Right cardiac atrium (tissue), 5 donors: ENCODE data around the gene TTC1. TPM values are rescaled to one million over a fixed set of nuclear protein-coding genes. Genes with fewer than 3 reads are reported as not detected.

Source experiments
- ATAC-seq, 2 donors: fragments of 200-7000 bp; cut with Tn5 transposase; one replicate each; pipeline versions ENCODE4 v1.8.0 to v1.9.1; 2020; ENCODE audit warnings: moderate library complexity in 2 of 2, mild to moderate bottlenecking in 1 of 2
- DNase-seq, 3 donors: peaks; one replicate each; pipeline ENCODE4 v3.0.0-alpha.2; 2020
- H3K27ac ChIP-seq: one replicate; pipeline ENCODE4 v1.5.1; 2013; ENCODE audit warnings: mild to moderate bottlenecking, low read length, control low read depth, moderate library complexity
- H3K27me3 ChIP-seq: one replicate; pipeline ENCODE4 v1.6.1; 2013; ENCODE audit not compliant: control insufficient read depth, insufficient read depth
- H3K4me1 ChIP-seq: one replicate; pipeline ENCODE4 v1.6.1; 2013; ENCODE audit warnings: low read length; ENCODE audit not compliant: control insufficient read depth, insufficient read depth
- H3K4me3 ChIP-seq: one replicate; pipeline ENCODE4 v1.5.1; 2013; ENCODE audit warnings: low read length, control low read depth
- H3K9me3 ChIP-seq: one replicate; pipeline ENCODE4 v1.6.1; 2013; ENCODE audit warnings: low read length; ENCODE audit not compliant: control insufficient read depth
- WGBS: extraction: QIAGEN DNeasy Blood & Tissue Kit; methylation state at CpG from one replicate; pipeline ENCODE4 v1.1.7; 2013; 5-methylcytosine and 5-hydroxymethylcytosine counted together
- intact Hi-C, 4 donors: fragments of 100-400 bp; cut with DNase I; formaldehyde crosslinking; loops; one replicate each; pipeline versions ENCODE4 v1.11.0 to v1.14.0; 2022 to 2023
- polyA plus RNA-seq: library from polyadenylated mRNA; stranded (reverse); fragments of 200-250 nt; gene quantifications from one replicate; pipeline ENCODE4 v1.2.3, GENCODE V29; 2013
- total RNA-seq, 4 donors: library from RNA; stranded (reverse); fragmentation: NEBNext Ultra II Directional; extraction: Animal tissue kit (Norgen Biotek cat#: 25700); gene quantifications; one replicate each; pipeline ENCODE4 v1.2.1, GENCODE V29; 2021
- donor health status: healthy with polysubstance abuse.
- donor health status: DM: no; HTN: yes; CAD: no.
- donor health status: DM: no; HTN: no; CAD: no.
- donor health status: DM: no; HTN: yes; CAD: no; lungs with severe emphysema.
- donor health status: DM: yes; HTN: yes; CAD: no.

TTC1 gene
- total and polyA plus RNA-seq, 5 donors: 79.0 to 133 (median 88.4) TPM

DNA sequence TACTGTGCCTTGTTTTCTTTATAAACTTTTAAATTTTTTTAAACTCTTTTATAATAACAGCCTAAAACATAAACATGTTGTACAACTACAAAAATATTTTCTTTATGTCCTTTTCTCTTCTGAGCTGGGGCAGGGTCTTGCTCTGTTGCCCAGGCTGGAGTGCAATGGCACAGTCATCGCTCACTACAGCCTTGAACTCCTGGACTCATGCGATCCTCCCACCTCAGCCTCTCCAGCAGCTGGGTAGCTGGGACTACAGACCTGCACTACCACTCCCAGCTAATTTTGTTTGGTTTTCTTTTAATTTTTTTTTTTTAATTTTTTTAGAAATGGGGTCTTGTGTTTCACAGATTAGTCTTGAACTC is 31.5 kb downstream of the TTC1 start:
- Histone ChIP-seq H3K27me3 (no peaks in the 10 kb centered on the region), H3K9me3 (no peaks in the 10 kb centered on the region), H3K27ac (no peak overlapping the region), H3K4me3 (no peak overlapping the region), H3K4me1 (no peaks in the 10 kb centered on the region)
- intact Hi-C loops: no loop called here
- DNase-seq (no peak), ATAC-seq (no peak)
- WGBS: 97% methylated on average over 2 of the region's 2 CpGs

DNA sequence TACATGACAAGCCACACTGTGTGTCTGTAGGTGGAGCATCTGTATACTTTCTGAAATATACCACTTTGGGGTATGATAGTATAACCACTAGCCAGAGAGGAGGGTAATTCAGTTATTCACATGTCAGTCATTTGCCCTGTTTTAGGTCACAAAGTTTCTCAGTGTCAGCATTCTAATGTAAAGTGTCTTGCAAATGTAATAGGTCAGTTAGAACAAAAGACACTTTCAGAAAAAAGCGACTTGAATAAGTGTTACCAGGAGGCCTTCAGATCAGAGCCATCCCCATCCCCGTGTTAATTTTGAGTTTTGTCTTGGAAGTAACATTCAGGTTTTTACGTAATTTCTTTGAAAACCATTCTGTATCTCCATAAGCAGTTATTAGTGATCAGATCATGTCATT is 33.7 kb downstream of the TTC1 start:
- 86% methylated on average over 3 of the region's 3 CpGs for WGBS

DNA sequence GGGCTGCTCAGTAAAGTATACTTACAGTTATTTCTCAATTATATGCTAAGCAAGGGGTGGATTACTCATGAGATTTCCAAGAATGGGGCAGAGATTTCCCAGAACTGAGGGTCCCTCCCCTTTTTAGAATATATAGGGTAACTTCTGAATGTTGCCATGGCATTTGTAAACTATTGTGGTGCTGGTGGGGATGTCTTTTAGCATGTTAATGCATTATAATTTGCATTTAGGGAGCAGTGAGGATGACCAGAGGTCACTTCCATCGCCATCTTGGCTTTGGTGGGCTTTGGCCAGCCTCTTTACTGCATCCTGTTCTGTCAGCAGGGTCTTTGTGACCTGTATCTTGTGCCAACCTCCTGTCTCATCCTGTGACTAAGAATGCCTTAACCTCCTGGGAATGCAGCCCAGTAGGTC is 35.5 kb downstream of the TTC1 start:
- H3K27ac ChIP-seq: no peak overlapping the region
- intact Hi-C loops: no loop called here
- no peak overlapping the region for H3K4me3 ChIP-seq
- H3K27me3 ChIP-seq: no peaks in the 10 kb centered on the region
- no peaks in the 10 kb centered on the region for H3K9me3 ChIP-seq
- ATAC-seq (no peak), DNase-seq (no peak)
- WGBS: 87% methylated on average over 1 of the region's 1 CpG
- no peaks in the 10 kb centered on the region for H3K4me1 ChIP-seq

More for the DNA sequence above, 33.7 kb downstream of the TTC1 start:
- H3K4me1 ChIP-seq: no peaks in the 10 kb centered on the region
- ATAC-seq: no peak
- intact Hi-C loops: no loop called here
- no peak overlapping the region for H3K27ac ChIP-seq
- no peak for DNase-seq
- no peaks in the 10 kb centered on the region for H3K9me3 ChIP-seq
- H3K4me3 ChIP-seq: no peak overlapping the region
- H3K27me3 ChIP-seq: no peaks in the 10 kb centered on the region

- H3K27me3 ChIP-seq: no peaks in the 10 kb centered on the region
- H3K4me3 ChIP-seq: no peak overlapping the region
- no peak overlapping the region for H3K27ac ChIP-seq
- WGBS: 85% methylated on average over 3 of the region's 3 CpGs
- no peaks in the 10 kb centered on the region for H3K9me3 ChIP-seq
- no peak for DNase-seq
- intact Hi-C loops: no loop called here
- H3K4me1 ChIP-seq: no peaks in the 10 kb centered on the region
- ATAC-seq: no peak
Measured at GRCh38 chr5:160044967-160045366, 36.0 kb downstream of the TTC1 start.

DNA sequence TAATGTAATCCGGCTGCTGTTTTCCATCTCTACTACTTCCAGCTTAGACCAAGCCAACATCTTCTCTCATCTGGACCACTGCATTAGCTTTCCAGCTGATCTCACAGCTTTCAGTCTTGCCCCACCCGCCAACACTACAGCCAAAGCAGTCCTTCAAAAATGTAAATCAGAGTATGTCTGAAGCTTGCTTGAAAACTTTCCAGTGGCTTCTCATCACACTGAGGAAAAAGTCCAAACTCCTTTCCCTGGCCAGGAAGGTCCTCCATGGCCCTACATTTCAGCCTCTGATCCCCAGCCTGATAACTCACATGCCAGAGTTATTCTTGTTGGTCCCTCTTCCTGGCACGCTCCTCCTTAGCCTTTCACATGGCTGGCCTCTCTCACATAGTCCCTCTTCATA is 38.5 kb downstream of the TTC1 start:
- Histone ChIP-seq H3K9me3 (no peaks in the 10 kb centered on the region), H3K4me3 (no peak overlapping the region), H3K27ac (peak overlapping the region; percentile 81), H3K4me1 (no peaks in the 10 kb centered on the region), H3K27me3 (no peaks in the 10 kb centered on the region)
- DNase-seq: peak in 2 of 3 donors; percentile 36 to 54
- intact Hi-C loops: no loop called here
- 83% methylated on average over 3 of the region's 3 CpGs for WGBS
- ATAC-seq: peak; percentile 64 to 73

DNA sequence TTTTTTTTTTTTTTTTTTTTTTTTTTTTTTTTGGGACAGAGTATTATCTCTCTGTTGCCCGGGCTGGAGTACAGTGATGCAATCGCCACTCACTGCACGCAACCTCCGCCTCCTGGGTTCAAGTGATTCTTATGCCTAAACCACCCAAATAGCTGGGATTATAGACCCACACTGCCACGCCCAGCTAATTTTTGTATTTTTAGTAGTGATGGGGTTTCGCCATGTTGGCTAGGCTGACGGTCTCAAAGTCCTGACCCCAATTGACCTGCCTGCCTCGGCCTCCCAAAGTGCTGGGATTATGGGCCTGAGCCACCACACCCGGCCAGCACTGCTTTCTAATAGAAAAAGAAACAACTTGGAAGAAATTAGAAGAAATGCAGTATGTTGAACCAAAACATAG is 39.2 kb downstream of the TTC1 start:
- H3K9me3 ChIP-seq: no peaks in the 10 kb centered on the region
- H3K27me3 ChIP-seq: no peaks in the 10 kb centered on the region
- H3K4me1 ChIP-seq: no peaks in the 10 kb centered on the region
- peak; percentile 70 to 76 for ATAC-seq
- no peak overlapping the region for H3K4me3 ChIP-seq
- intact Hi-C loops: no loop called here
- WGBS: 76% methylated on average over 9 of the region's 9 CpGs
- DNase-seq: peak; percentile 55 to 79 (median 64)
- peak overlapping the region; percentile 17 for H3K27ac ChIP-seq

DNA sequence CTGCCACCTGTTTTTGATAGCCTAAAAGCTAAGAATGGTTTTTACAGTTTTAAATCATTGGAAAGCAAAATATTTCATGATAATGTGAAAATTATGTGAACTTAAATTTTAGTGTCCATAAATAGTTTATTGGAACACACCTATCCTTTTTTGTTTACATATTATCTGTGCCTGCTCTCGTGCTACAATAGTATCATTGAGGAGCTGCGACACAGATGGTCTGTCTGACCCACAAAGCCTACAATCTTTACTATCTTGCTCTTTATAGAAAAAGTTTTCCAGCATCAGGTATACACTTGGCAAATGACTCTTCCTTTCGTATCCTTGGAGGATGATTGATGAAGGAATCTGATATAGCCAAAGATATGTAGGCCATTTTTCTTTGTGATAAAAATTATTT is 40.2 kb downstream of the TTC1 start:
- WGBS: 64% methylated on average over 3 of the region's 3 CpGs

GRCh38 chr5:160054047-160054446 is 45.1 kb downstream of the TTC1 start:
- no peaks in the 10 kb centered on the region for H3K9me3 ChIP-seq
- DNase-seq (no peak), ATAC-seq (no peak)
- no peak overlapping the region for H3K27ac ChIP-seq
- no peaks in the 10 kb centered on the region for H3K4me1 ChIP-seq
- no peaks in the 10 kb centered on the region for H3K27me3 ChIP-seq
- H3K4me3 ChIP-seq: no peak overlapping the region
- WGBS: 96% methylated on average over 1 of the region's 1 CpG
- intact Hi-C loops: no loop called here

More for the DNA sequence above, 40.2 kb downstream of the TTC1 start:
- ATAC-seq (no peak), DNase-seq (no peak)
- Histone ChIP-seq H3K27me3 (no peaks in the 10 kb centered on the region), H3K9me3 (no peaks in the 10 kb centered on the region), H3K27ac (no peak overlapping the region), H3K4me3 (no peak overlapping the region), H3K4me1 (no peaks in the 10 kb centered on the region)
- intact Hi-C loops: no loop called here

DNA sequence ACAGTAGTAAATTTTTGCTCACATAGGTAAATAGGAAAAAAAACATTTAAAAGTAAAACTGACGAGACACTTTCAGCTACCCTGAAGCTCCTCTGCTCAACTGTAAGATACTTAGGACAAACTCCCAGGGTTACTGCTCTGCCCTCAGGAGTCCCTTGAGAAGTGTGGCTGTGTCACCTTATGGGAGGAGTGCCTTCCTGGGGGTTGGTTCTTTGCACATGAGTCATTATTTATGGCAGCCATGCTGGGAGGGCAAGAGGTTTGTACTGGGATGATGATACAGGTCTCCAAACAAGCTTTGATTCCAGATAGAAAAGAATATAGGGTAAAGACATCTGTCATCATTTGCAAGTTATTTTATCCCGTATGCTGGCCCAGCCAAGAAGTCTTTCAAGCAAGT is 45.9 kb downstream of the TTC1 start:
- no peaks in the 10 kb centered on the region for H3K9me3 ChIP-seq
- no peak overlapping the region for H3K4me3 ChIP-seq
- H3K27me3 ChIP-seq: no peaks in the 10 kb centered on the region
- DNase-seq (no peak), ATAC-seq (no peak)
- H3K4me1 ChIP-seq: no peaks in the 10 kb centered on the region
- no peak overlapping the region for H3K27ac ChIP-seq
- WGBS: 94% methylated on average over 2 of the region's 2 CpGs
- intact Hi-C loops: no loop called here

GRCh38 chr5:160057256-160057655 is 48.3 kb downstream of the TTC1 start:
- Histone ChIP-seq H3K4me1 (peaks cover 2% of the 10 kb centered on the region), H3K27me3 (no peaks in the 10 kb centered on the region), H3K4me3 (no peak overlapping the region), H3K27ac (no peak overlapping the region), H3K9me3 (no peaks in the 10 kb centered on the region)
- DNase-seq (no peak), ATAC-seq (no peak)
- WGBS: 96% methylated on average over 4 of the region's 4 CpGs
- intact Hi-C loops: no loop called here

- Histone ChIP-seq H3K4me3 (no peak overlapping the region), H3K27ac (no peak overlapping the region), H3K9me3 (no peaks in the 10 kb centered on the region), H3K27me3 (no peaks in the 10 kb centered on the region), H3K4me1 (peaks cover 2% of the 10 kb centered on the region)
- DNase-seq: no peak
- no peak for ATAC-seq
- 83% methylated on average over 4 of the region's 4 CpGs for WGBS
- intact Hi-C loops: no loop called here
Measured at GRCh38 chr5:160060001-160060400, 51.1 kb downstream of the TTC1 start.

GRCh38 chr5:160061770-160062169 is 52.8 kb downstream of the TTC1 start:
- Histone ChIP-seq H3K9me3 (no peaks in the 10 kb centered on the region), H3K27me3 (no peaks in the 10 kb centered on the region), H3K27ac (no peak overlapping the region), H3K4me3 (no peak overlapping the region), H3K4me1 (peaks cover 2% of the 10 kb centered on the region)
- intact Hi-C loops: no loop called here
- DNase-seq (no peak), ATAC-seq (no peak)
- WGBS: 56% methylated on average over 3 of the region's 3 CpGs
